GM12878 (cell line): ENCODE data around the gene PARVA. TPM values are rescaled to one million over a fixed set of nuclear protein-coding genes. Genes with fewer than 3 reads are reported as not detected.

Experiments used
- ATAC-seq: fragments of 200-7000 bp; cut with Tn5 transposase; 3 replicates; pipeline ENCODE4 v1.9.1; 2020; ENCODE audit warnings: mild to moderate bottlenecking, moderate library complexity
- BruUV-seq: library from RNA; stranded (reverse); fragments of 400-500 nt; replicated peaks from 2 replicates; lab custom pipeline; 2021; lab: Mats Ljungman, UMichigan
- CTCF ChIA-PET: fragments of 300-600 bp; sonication (Branson Sonifier 250); formaldehyde crosslinking; extraction: SDS; loops from one replicate; lab custom pipeline; 2021; ENCODE audit warnings: inconsistent platforms; lab: Yijun Ruan, JAX
- POLR2A ChIA-PET: fragments of 350-600 bp; formaldehyde crosslinking; extraction: SDS; loops from one replicate; lab custom pipeline; 2021; ENCODE audit warnings: inconsistent platforms; lab: Charles Lee
- RAD21 ChIA-PET: fragments of 300-600 bp; sonication (Branson Sonifier 250); formaldehyde crosslinking; loops from one replicate; lab custom pipeline; 2023; ENCODE audit warnings: antibody characterized with exemption; ENCODE audit not compliant: unreplicated experiment; lab: Charles Lee
- SMC1A ChIA-PET: fragments of 300-600 bp; sonication (Branson Sonifier 250); formaldehyde crosslinking; loops from one replicate; lab custom pipeline; 2023; ENCODE audit not compliant: unreplicated experiment, uncharacterized antibody; lab: Charles Lee
- DNase-seq: peaks from one replicate; pipeline ENCODE4 v3.0.0-alpha.2; 2011; ENCODE audit warnings: low read depth, low spot score
- FAIRE-seq: peaks from 3 replicates; lab custom pipeline; 2011; peaks lifted over from hg19 to GRCh38; lab: Jason Lieb, UNC
- H2AFZ ChIP-seq: 2 replicates; pipeline ENCODE4 v1.6.0; 2011; ENCODE audit warnings: low read depth, low read length, control low read depth; ENCODE audit not compliant: control insufficient read depth
- H3K27ac ChIP-seq: 2 replicates; pipeline ENCODE4 v1.5.1; 2011; ENCODE audit warnings: control low read depth; ENCODE audit not compliant: control insufficient read depth, insufficient read depth
- H3K27me3 ChIP-seq, 2 experiments: replicated peaks in 1 of 2; 2 replicates each; pipeline versions ENCODE4 v1.6.0 to v1.6.1; 2011; ENCODE audit warnings: low read length in 1 of 2; ENCODE audit not compliant: control insufficient read depth in 2 of 2, insufficient read depth in 2 of 2
- H3K36me3 ChIP-seq, 2 experiments: 2 replicates each; pipeline ENCODE4 v1.5.1; 2011; ENCODE audit warnings: low read length in 1 of 2; ENCODE audit not compliant: control insufficient read depth in 2 of 2, insufficient read depth in 2 of 2
- H3K4me1 ChIP-seq: 2 replicates; pipeline ENCODE4 v1.6.1; 2011; ENCODE audit warnings: mild to moderate bottlenecking, low read length, moderate library complexity, mixed read lengths; ENCODE audit not compliant: control insufficient read depth, insufficient read depth
- H3K4me2 ChIP-seq: 2 replicates; pipeline ENCODE4 v1.6.0; 2011; ENCODE audit warnings: control low read depth; ENCODE audit not compliant: control insufficient read depth, insufficient read depth
- H3K4me3 ChIP-seq: fragments of 200-600 bp; sonication (generic); 2 replicates; pipeline ENCODE4 v1.5.1; 2016
- H3K79me2 ChIP-seq: 2 replicates; pipeline ENCODE4 v1.6.0; 2011; ENCODE audit warnings: low read length; ENCODE audit not compliant: control insufficient read depth, insufficient read depth
- H3K9ac ChIP-seq: 2 replicates; pipeline ENCODE4 v1.8.0; 2011; ENCODE audit warnings: low read length, control low read depth, mixed read lengths; ENCODE audit not compliant: control insufficient read depth, insufficient read depth
- H3K9me3 ChIP-seq: replicated peaks from 3 replicates; pipeline ENCODE4 v1.5.1; 2011; ENCODE audit warnings: mild to moderate bottlenecking, low read length; ENCODE audit not compliant: control insufficient read depth, insufficient read depth
- H4K20me1 ChIP-seq: 2 replicates; pipeline ENCODE4 v1.6.0; 2011; ENCODE audit not compliant: control insufficient read depth, insufficient read depth
- BCL11A ChIP-seq: IDR thresholded peaks from 2 replicates; pipeline ENCODE4 v1.6.1; 2011; ENCODE audit warnings: low read depth, low read length
- EZH2 ChIP-seq: IDR thresholded peaks from 2 replicates; pipeline ENCODE4 v1.6.1; 2012; ENCODE audit warnings: low read depth, mild to moderate bottlenecking, control low read depth, inconsistent platforms, low read length, borderline replicate concordance; ENCODE audit not compliant: control insufficient read depth
- HCFC1 ChIP-seq: fragments of 150-350 bp; IDR thresholded peaks from 2 replicates; pipeline ENCODE4 v1.6.1; 2014; ENCODE audit warnings: low read length
- HDGF ChIP-seq: fragments of 450-650 bp; IDR thresholded peaks from 2 replicates; pipeline ENCODE4 v1.6.1; 2016; ENCODE audit warnings: antibody characterized with exemption
- KDM1A ChIP-seq: fragments of 200-600 bp; sonication (generic); IDR thresholded peaks from 2 replicates; pipeline ENCODE4 v1.6.1; 2016; ENCODE audit warnings: borderline replicate concordance
- RAD51 ChIP-seq: fragments of 450-650 bp; IDR thresholded peaks from 2 replicates; pipeline ENCODE4 v1.6.1; 2016; ENCODE audit warnings: moderate library complexity, mild to moderate bottlenecking, inconsistent platforms
- SIN3A ChIP-seq: IDR thresholded peaks from 2 replicates; pipeline ENCODE4 v1.6.1; 2012; ENCODE audit warnings: low read depth, low read length, improper control_type of control experiment
- SREBF2 ChIP-seq: IDR thresholded peaks from 2 replicates; pipeline ENCODE4 v1.6.1; 2012; ENCODE audit warnings: mild to moderate bottlenecking, low read length
- SUZ12 ChIP-seq: fragments of 200-600 bp; sonication (generic); IDR thresholded peaks from one replicate; pipeline ENCODE4 v1.6.1; 2018; ENCODE audit warnings: antibody characterized with exemption, mild to moderate bottlenecking; ENCODE audit not compliant: unreplicated experiment
- TCF3 ChIP-seq: IDR thresholded peaks from 2 replicates; pipeline ENCODE4 v1.6.1; 2012; ENCODE audit warnings: low read depth, mild to moderate bottlenecking, low read length, borderline replicate concordance; ENCODE audit not compliant: insufficient read depth
- YY1 ChIP-seq: IDR thresholded peaks from 2 replicates; pipeline ENCODE4 v1.6.1; 2011; ENCODE audit warnings: low read depth, mild to moderate bottlenecking, low read length
- WGBS: methylation state at CpG from one replicate; pipeline ENCODE4 v1.1.6; 2016; ENCODE audit warnings: low lambda C conversion rate; ENCODE audit not compliant: insufficient replicate concordance, insufficient coverage; ENCODE audit errors: missing lambda C conversion rate; 5-methylcytosine and 5-hydroxymethylcytosine counted together
- in situ Hi-C: fragments of 300-500 bp; cut with MboI; formaldehyde crosslinking; loops from 9 replicates; pipeline ENCODE4 v1.14.3; 2018; ENCODE audit warnings: mixed read lengths
- intact Hi-C: fragments of 100-400 bp; cut with micrococcal nuclease; formaldehyde crosslinking; loops from one replicate; pipeline ENCODE4 v1.14.2; 2022; ENCODE audit not compliant: unreplicated experiment
- polyA plus RNA-seq, 11 experiments: library from polyadenylated mRNA; depleted of rRNA in 4 of 11; unstranded in 6 of 11; stranded (reverse) in 5 of 11; fragments of >200 nt; fragmentation: Nextera tagmentation in 4 of 11; fragmentation: Illumina TruSeq in 1 of 11; extraction: Ambion mirVana in 4 of 11; extraction: Trizol in 1 of 11; gene quantifications; 1 replicate in 1 of 11; 2 replicates in 10 of 11; pipeline versions ENCODE4 v1.2.1 to v1.2.3, GENCODE V29; 2011 to 2016; ENCODE audit warnings: inconsistent platforms in 2 of 11, missing spikeins in 2 of 11, low read depth in 1 of 11
- total RNA-seq, 4 experiments: library from RNA; depleted of rRNA in 3 of 4; stranded (reverse); fragments of >200 nt in 3 of 4; fragmentation: Illumina TruSeq in 1 of 4; extraction: Trizol in 1 of 4; gene quantifications; 2 replicates each; pipeline versions ENCODE4 v1.2.1 to v1.2.3, GENCODE V29; 2013 to 2021
- TF ChIP-seq, protein P1 (sequence below): fragments of 450-650 bp; IDR thresholded peaks from 2 replicates; pipeline ENCODE4 v1.6.1; 2017; ENCODE audit warnings: mild to moderate bottlenecking, moderate library complexity
- TF ChIP-seq, protein P2 (sequence below): fragments of 450-650 bp; IDR thresholded peaks from 2 replicates; pipeline ENCODE4 v1.6.1; 2017; ENCODE audit warnings: low read depth, mild to moderate bottlenecking, moderate library complexity
- TF ChIP-seq, protein P3 (sequence below): fragments of 450-650 bp; IDR thresholded peaks from 2 replicates; pipeline ENCODE4 v1.6.1; 2014; ENCODE audit warnings: mild to moderate bottlenecking
- TF ChIP-seq, protein P4 (sequence below): fragments of 150-350 bp; IDR thresholded peaks from 2 replicates; pipeline ENCODE4 v1.6.1; 2016; ENCODE audit warnings: low read depth, low read length

The PARVA gene
- total and polyA plus RNA-seq, 10 of the 15 experiments (the other 5 are each of a cell fraction or from before 2014, with no cell fraction given): 0.01 to 0.44 (median 0.03) TPM; not detected in 7

DNA sequence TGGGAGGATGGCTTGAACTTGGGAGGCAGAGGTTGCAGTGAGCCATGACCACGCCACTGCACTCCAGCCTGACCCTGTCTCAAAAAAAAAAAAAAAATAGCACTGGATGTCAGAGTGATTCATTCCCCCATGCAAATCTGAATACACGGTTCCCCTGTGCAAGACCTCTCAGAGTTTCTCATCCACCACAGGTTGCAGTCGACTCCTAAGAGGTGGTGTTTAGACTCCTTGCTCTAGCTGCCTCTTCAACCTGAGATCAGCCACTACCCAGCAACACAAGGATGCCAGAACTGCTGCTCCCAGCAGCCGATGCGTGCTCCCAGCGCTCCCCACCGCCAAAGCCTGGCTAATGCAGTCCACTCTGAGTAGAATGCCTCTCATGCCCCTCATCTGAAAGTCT is 97.5 kb downstream of the PARVA start:
- H3K27ac ChIP-seq: no peak overlapping the region
- no peaks in the 10 kb centered on the region for H3K4me1 ChIP-seq
- no peaks in the 10 kb centered on the region for H3K36me3 ChIP-seq
- 38% methylated on average over 7 of the region's 7 CpGs for WGBS
- intact Hi-C loops: no loop called here
- TF ChIP-seq RAD51: no peak
- TF ChIP-seq, protein P1, sequence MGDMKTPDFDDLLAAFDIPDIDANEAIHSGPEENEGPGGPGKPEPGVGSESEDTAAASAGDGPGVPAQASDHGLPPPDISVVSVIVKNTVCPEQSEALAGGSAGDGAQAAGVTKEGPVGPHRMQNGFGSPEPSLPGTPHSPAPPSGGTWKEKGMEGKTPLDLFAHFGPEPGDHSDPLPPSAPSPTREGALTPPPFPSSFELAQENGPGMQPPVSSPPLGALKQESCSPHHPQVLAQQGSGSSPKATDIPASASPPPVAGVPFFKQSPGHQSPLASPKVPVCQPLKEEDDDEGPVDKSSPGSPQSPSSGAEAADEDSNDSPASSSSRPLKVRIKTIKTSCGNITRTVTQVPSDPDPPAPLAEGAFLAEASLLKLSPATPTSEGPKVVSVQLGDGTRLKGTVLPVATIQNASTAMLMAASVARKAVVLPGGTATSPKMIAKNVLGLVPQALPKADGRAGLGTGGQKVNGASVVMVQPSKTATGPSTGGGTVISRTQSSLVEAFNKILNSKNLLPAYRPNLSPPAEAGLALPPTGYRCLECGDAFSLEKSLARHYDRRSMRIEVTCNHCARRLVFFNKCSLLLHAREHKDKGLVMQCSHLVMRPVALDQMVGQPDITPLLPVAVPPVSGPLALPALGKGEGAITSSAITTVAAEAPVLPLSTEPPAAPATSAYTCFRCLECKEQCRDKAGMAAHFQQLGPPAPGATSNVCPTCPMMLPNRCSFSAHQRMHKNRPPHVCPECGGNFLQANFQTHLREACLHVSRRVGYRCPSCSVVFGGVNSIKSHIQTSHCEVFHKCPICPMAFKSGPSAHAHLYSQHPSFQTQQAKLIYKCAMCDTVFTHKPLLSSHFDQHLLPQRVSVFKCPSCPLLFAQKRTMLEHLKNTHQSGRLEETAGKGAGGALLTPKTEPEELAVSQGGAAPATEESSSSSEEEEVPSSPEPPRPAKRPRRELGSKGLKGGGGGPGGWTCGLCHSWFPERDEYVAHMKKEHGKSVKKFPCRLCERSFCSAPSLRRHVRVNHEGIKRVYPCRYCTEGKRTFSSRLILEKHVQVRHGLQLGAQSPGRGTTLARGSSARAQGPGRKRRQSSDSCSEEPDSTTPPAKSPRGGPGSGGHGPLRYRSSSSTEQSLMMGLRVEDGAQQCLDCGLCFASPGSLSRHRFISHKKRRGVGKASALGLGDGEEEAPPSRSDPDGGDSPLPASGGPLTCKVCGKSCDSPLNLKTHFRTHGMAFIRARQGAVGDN: no peak
- TF ChIP-seq, protein P2, sequence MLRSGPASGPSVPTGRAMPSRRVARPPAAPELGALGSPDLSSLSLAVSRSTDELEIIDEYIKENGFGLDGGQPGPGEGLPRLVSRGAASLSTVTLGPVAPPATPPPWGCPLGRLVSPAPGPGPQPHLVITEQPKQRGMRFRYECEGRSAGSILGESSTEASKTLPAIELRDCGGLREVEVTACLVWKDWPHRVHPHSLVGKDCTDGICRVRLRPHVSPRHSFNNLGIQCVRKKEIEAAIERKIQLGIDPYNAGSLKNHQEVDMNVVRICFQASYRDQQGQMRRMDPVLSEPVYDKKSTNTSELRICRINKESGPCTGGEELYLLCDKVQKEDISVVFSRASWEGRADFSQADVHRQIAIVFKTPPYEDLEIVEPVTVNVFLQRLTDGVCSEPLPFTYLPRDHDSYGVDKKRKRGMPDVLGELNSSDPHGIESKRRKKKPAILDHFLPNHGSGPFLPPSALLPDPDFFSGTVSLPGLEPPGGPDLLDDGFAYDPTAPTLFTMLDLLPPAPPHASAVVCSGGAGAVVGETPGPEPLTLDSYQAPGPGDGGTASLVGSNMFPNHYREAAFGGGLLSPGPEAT: no peak
- no peak for TF ChIP-seq SIN3A
- no peak for TF ChIP-seq HCFC1
- no peak for TF ChIP-seq BCL11A
- TF ChIP-seq SUZ12: no peak
- no peak for TF ChIP-seq KDM1A
- TF ChIP-seq YY1: no peak
- TF ChIP-seq, protein P3, sequence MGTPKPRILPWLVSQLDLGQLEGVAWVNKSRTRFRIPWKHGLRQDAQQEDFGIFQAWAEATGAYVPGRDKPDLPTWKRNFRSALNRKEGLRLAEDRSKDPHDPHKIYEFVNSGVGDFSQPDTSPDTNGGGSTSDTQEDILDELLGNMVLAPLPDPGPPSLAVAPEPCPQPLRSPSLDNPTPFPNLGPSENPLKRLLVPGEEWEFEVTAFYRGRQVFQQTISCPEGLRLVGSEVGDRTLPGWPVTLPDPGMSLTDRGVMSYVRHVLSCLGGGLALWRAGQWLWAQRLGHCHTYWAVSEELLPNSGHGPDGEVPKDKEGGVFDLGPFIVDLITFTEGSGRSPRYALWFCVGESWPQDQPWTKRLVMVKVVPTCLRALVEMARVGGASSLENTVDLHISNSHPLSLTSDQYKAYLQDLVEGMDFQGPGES: no peak
- no peak for TF ChIP-seq SREBF2
- no peak for TF ChIP-seq EZH2
- no peak for TF ChIP-seq TCF3
- TF ChIP-seq HDGF: no peak
- TF ChIP-seq, protein P4, sequence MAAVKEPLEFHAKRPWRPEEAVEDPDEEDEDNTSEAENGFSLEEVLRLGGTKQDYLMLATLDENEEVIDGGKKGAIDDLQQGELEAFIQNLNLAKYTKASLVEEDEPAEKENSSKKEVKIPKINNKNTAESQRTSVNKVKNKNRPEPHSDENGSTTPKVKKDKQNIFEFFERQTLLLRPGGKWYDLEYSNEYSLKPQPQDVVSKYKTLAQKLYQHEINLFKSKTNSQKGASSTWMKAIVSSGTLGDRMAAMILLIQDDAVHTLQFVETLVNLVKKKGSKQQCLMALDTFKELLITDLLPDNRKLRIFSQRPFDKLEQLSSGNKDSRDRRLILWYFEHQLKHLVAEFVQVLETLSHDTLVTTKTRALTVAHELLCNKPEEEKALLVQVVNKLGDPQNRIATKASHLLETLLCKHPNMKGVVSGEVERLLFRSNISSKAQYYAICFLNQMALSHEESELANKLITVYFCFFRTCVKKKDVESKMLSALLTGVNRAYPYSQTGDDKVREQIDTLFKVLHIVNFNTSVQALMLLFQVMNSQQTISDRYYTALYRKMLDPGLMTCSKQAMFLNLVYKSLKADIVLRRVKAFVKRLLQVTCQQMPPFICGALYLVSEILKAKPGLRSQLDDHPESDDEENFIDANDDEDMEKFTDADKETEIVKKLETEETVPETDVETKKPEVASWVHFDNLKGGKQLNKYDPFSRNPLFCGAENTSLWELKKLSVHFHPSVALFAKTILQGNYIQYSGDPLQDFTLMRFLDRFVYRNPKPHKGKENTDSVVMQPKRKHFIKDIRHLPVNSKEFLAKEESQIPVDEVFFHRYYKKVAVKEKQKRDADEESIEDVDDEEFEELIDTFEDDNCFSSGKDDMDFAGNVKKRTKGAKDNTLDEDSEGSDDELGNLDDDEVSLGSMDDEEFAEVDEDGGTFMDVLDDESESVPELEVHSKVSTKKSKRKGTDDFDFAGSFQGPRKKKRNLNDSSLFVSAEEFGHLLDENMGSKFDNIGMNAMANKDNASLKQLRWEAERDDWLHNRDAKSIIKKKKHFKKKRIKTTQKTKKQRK: no peak
- TF ChIP-seq, all 136 proteins: peak for 0
- RAD21 ChIA-PET: no interaction called here
- Histone ChIP-seq H2AFZ (no peak overlapping the region), H3K79me2 (no peaks in the 10 kb centered on the region), H3K9me3 (no peaks in the 10 kb centered on the region), H3K4me2 (no peak overlapping the region), H3K4me3 (no peak overlapping the region), H3K9ac (no peak overlapping the region), H3K27me3 (no peaks in the 10 kb centered on the region; a peak in 1 of 4 replicates), H4K20me1 (no peaks in the 10 kb centered on the region)
- CTCF ChIA-PET: interaction anchor here (1.3 kb wide), 1 partner anchor 8 kb away, joined by 3 read pairs; no protein-coding TSS in a partner anchor
- DNase-seq (no peak), ATAC-seq (no peak), FAIRE-seq (no peak)
- POLR2A ChIA-PET: no interaction called here
- BruUV-seq: no TSS peak
- in situ Hi-C loops: no loop called here
- SMC1A ChIA-PET: no interaction called here
